H1 (cell line): ENCODE results near the gene LTA. TPM values are rescaled to one million over a fixed set of nuclear protein-coding genes. Genes with fewer than 3 reads are reported as not detected.

Experiments
- CTCF ChIA-PET: fragments of 300-600 bp; sonication (Branson Sonifier 250); formaldehyde crosslinking; loops from one replicate; lab custom pipeline; 2021; ENCODE audit not compliant: partially characterized antibody; lab: Charles Lee
- POLR2A ChIA-PET: fragments of 300-600 bp; sonication (Branson Sonifier 250); formaldehyde crosslinking; loops from one replicate; lab custom pipeline; 2021; ENCODE audit warnings: inconsistent platforms; ENCODE audit not compliant: partially characterized antibody; lab: Charles Lee
- DNase-seq, 2 experiments: peaks; one replicate each; pipeline versions ENCODE4 v3.0.0 to v3.0.0-alpha.2; 2010 to 2022; ENCODE audit warnings: low spot score in 2 of 2, low read depth in 1 of 2, mixed read lengths in 1 of 2
- FAIRE-seq: peaks from 2 replicates; lab custom pipeline; 2011; peaks lifted over from hg19 to GRCh38; lab: Jason Lieb, UNC
- H2AFZ ChIP-seq: 2 replicates; pipeline ENCODE4 v1.8.1; 2012; ENCODE audit warnings: low read length, inconsistent platforms
- H2AK5ac ChIP-seq: 2 replicates; pipeline ENCODE4 v1.6.1; 2013; ENCODE audit warnings: low read depth, low read length
- H2BK120ac ChIP-seq: replicated peaks from 2 replicates; pipeline ENCODE3; 2013; ENCODE audit warnings: low read depth, low read length, inconsistent platforms
- H2BK12ac ChIP-seq: 2 replicates; pipeline ENCODE4 v1.6.1; 2013; ENCODE audit warnings: low read depth, low read length
- H2BK15ac ChIP-seq: 2 replicates; pipeline ENCODE4 v1.6.1; 2013; ENCODE audit warnings: low read length
- H2BK20ac ChIP-seq: 2 replicates; pipeline ENCODE4 v1.6.1; 2013; ENCODE audit warnings: low read length
- H2BK5ac ChIP-seq: 2 replicates; pipeline ENCODE4 v1.6.1; 2013; ENCODE audit warnings: low read depth, low read length
- H3K14ac ChIP-seq: 2 replicates; pipeline ENCODE4 v1.6.1; 2013; ENCODE audit warnings: inconsistent platforms; ENCODE audit not compliant: insufficient read length
- H3K18ac ChIP-seq: 2 replicates; pipeline ENCODE4 v1.6.1; 2013; ENCODE audit warnings: low read length; ENCODE audit errors: extremely low read depth
- H3K23ac ChIP-seq: 2 replicates; pipeline ENCODE4 v1.6.1; 2013; ENCODE audit warnings: inconsistent platforms; ENCODE audit not compliant: insufficient read length
- H3K23me2 ChIP-seq: 2 replicates; pipeline ENCODE4 v1.6.1; 2013; ENCODE audit warnings: low read depth, low read length
- H3K27ac ChIP-seq: 2 replicates; pipeline ENCODE4 v1.6.1; 2011; ENCODE audit warnings: low read depth, low read length, inconsistent platforms
- H3K27me3 ChIP-seq, 4 experiments: replicated peaks in 1 of 4; 1 replicate in 1 of 4; 2 replicates in 3 of 4; pipeline versions ENCODE4 v1.6.1 to v1.8.1; 2011 to 2013; ENCODE audit warnings: low read length in 3 of 4, mild to moderate bottlenecking in 3 of 4, inconsistent platforms in 2 of 4, mixed read lengths in 2 of 4, moderate library complexity in 1 of 4; ENCODE audit not compliant: control insufficient read depth in 3 of 4, insufficient read depth in 3 of 4; ENCODE audit errors: extremely low read depth in 1 of 4
- H3K36me3 ChIP-seq, 4 experiments: 2 replicates each; pipeline versions ENCODE4 v1.6.1 to v1.8.1; 2011 to 2013; ENCODE audit warnings: mild to moderate bottlenecking in 4 of 4, low read length in 3 of 4, moderate library complexity in 2 of 4, control low read depth in 1 of 4, inconsistent platforms in 1 of 4; ENCODE audit not compliant: insufficient read depth in 4 of 4, control insufficient read depth in 2 of 4
- H3K4ac ChIP-seq: replicated peaks from 2 replicates; pipeline ENCODE3; 2013; ENCODE audit warnings: low read length, low read depth, mixed read lengths, inconsistent platforms; ENCODE audit not compliant: insufficient read length
- H3K4me1 ChIP-seq, 4 experiments: replicated peaks in 1 of 4; 1 replicate in 1 of 4; 2 replicates in 3 of 4; pipeline versions ENCODE4 v1.6.1 to v1.8.1; 2011 to 2013; ENCODE audit warnings: low read length in 3 of 4, inconsistent platforms in 2 of 4, mixed read lengths in 1 of 4; ENCODE audit not compliant: insufficient read depth in 4 of 4, control insufficient read depth in 3 of 4
- H3K4me2 ChIP-seq, 2 experiments: 2 replicates each; pipeline versions ENCODE4 v1.6.1 to v1.8.1; 2011 to 2013; ENCODE audit warnings: low read depth in 2 of 2, low read length in 2 of 2, control low read depth in 1 of 2, inconsistent platforms in 1 of 2, mild to moderate bottlenecking in 1 of 2; ENCODE audit not compliant: insufficient read depth in 1 of 2
- H3K4me3 ChIP-seq, 4 experiments: fragments of 200-600, 300-600 bp in 1 of 4; sonication (generic), shearing (Covaris generic), sonication (Bioruptor Twin) in 1 of 4; 2 replicates each; pipeline versions ENCODE4 v1.5.1 to v1.8.1; 2011 to 2016; ENCODE audit warnings: low read length in 4 of 4, low read depth in 3 of 4, control low read depth in 2 of 4, inconsistent platforms in 2 of 4, mild to moderate bottlenecking in 2 of 4, mixed read lengths in 1 of 4, moderate library complexity in 1 of 4; ENCODE audit not compliant: insufficient read depth in 2 of 4; ENCODE audit errors: extremely low read depth in 1 of 4
- H3K56ac ChIP-seq: replicated peaks from 2 replicates; pipeline ENCODE3; 2013; ENCODE audit warnings: low read depth, mild to moderate bottlenecking, mixed read lengths, low read length, inconsistent platforms; ENCODE audit not compliant: insufficient read length
- H3K79me1 ChIP-seq: 2 replicates; pipeline ENCODE4 v1.6.1; 2013; ENCODE audit warnings: low read depth, low read length, control low read depth
- H3K79me2 ChIP-seq, 2 experiments: 2 replicates each; pipeline versions ENCODE4 v1.6.1 to v1.8.1; 2012 to 2013; ENCODE audit warnings: low read length in 2 of 2, mild to moderate bottlenecking in 2 of 2, inconsistent platforms in 1 of 2; ENCODE audit not compliant: insufficient read depth in 2 of 2, control insufficient read depth in 1 of 2
- H3K9ac ChIP-seq, 4 experiments: replicated peaks in 1 of 4; 1 replicate in 1 of 4; 2 replicates in 3 of 4; pipeline versions ENCODE4 v1.6.1 to v1.8.1; 2011 to 2013; ENCODE audit warnings: low read depth in 3 of 4, low read length in 3 of 4, control low read depth in 2 of 4, mild to moderate bottlenecking in 2 of 4, moderate library complexity in 2 of 4, inconsistent platforms in 1 of 4; ENCODE audit errors: extremely low read depth in 1 of 4
- H3K9me3 ChIP-seq, 2 experiments: 2 replicates each; pipeline versions ENCODE4 v1.6.1 to v1.8.1; 2012 to 2013; ENCODE audit warnings: mild to moderate bottlenecking in 2 of 2, moderate library complexity in 2 of 2, control low read depth in 1 of 2, inconsistent platforms in 1 of 2, low read depth in 1 of 2, low read length in 1 of 2, mixed read lengths in 1 of 2; ENCODE audit not compliant: insufficient read depth in 2 of 2
- H4K20me1 ChIP-seq, 2 experiments: replicated peaks in 1 of 2; 2 replicates each; pipeline versions ENCODE3 to v1.8.1; 2011 to 2013; ENCODE audit warnings: inconsistent platforms in 2 of 2, low read length in 2 of 2, mild to moderate bottlenecking in 1 of 2; ENCODE audit not compliant: insufficient read depth in 2 of 2, control insufficient read depth in 1 of 2
- H4K5ac ChIP-seq: 2 replicates; pipeline ENCODE4 v1.6.1; 2013; ENCODE audit warnings: low read length, low read depth, mixed read lengths, inconsistent platforms; ENCODE audit not compliant: insufficient read length
- H4K8ac ChIP-seq: 2 replicates; pipeline ENCODE4 v1.8.0; 2013; ENCODE audit warnings: mild to moderate bottlenecking, moderate library complexity, low read length, inconsistent platforms; ENCODE audit not compliant: insufficient read depth; ENCODE audit errors: extremely low read depth
- H4K91ac ChIP-seq: replicated peaks from 2 replicates; pipeline ENCODE3; 2013; ENCODE audit warnings: low read length, mixed read lengths, inconsistent platforms; ENCODE audit not compliant: insufficient read length
- ATF2 ChIP-seq: IDR thresholded peaks from 2 replicates; pipeline ENCODE4 v1.6.1; 2012; ENCODE audit warnings: low read length, inconsistent platforms
- EGR1 ChIP-seq: IDR thresholded peaks from 2 replicates; pipeline ENCODE4 v1.6.1; 2011; ENCODE audit warnings: low read depth, low read length, borderline replicate concordance
- RBBP5 ChIP-seq: IDR thresholded peaks from 2 replicates; pipeline ENCODE4 v1.7.1; 2012; ENCODE audit warnings: low read depth, mild to moderate bottlenecking, inconsistent platforms, low read length, moderate library complexity, borderline replicate concordance
- SIX5 ChIP-seq: IDR thresholded peaks from 2 replicates; pipeline ENCODE4 v1.6.1; 2011; ENCODE audit warnings: mild to moderate bottlenecking, low read depth, low read length
- WGBS, 2 experiments: shearing (Covaris generic) in 1 of 2; methylation state at CpG; one replicate each; pipeline versions ENCODE4 v1.1.6 to v1.1.7; 2013 to 2015; ENCODE audit warnings: low lambda C conversion rate in 2 of 2, mixed read lengths in 2 of 2, inconsistent platforms in 1 of 2, low coverage in 1 of 2, missing lambda C conversion rate in 1 of 2; ENCODE audit not compliant: insufficient replicate concordance in 2 of 2, insufficient coverage in 1 of 2, insufficient read length in 1 of 2; ENCODE audit errors: extremely low coverage in 1 of 2, missing lambda C conversion rate in 1 of 2; 5-methylcytosine and 5-hydroxymethylcytosine counted together
- polyA plus RNA-seq, 7 experiments: library from polyadenylated mRNA; depleted of rRNA in 3 of 7; stranded (reverse) in 5 of 7; unstranded in 2 of 7; fragments of >200 nt in 5 of 7; fragments of 200-250 nt in 2 of 7; gene quantifications; 1 replicate in 5 of 7; 2 replicates in 1 of 7; 4 replicates in 1 of 7; pipeline versions ENCODE4 v1.2.1 to v1.2.3, GENCODE V29; 2011 to 2013; ENCODE audit warnings: missing spikeins in 2 of 7, mixed read lengths in 2 of 7
- total RNA-seq: library from RNA; stranded (reverse); fragmentation: NEBNext Ultra II Directional; extraction: Animal tissue kit (Norgen Biotek cat#: 25700); gene quantifications from 2 replicates; pipeline ENCODE4 v1.2.1, GENCODE V29; 2021

Gene LTA
- total and polyA plus RNA-seq, 2 of the 8 experiments (the other 6 are each of a cell fraction or from before 2014, with no cell fraction given), result not detected

- ChIA-PET CTCF (interaction anchor here (1.1 to 24.7 kb wide), 4 partner anchors 36 to 67 kb away, joined by 3 to 613 read pairs (median 4); partner anchors contain the start of genes LST1 and NCR3), POLR2A (interaction anchor here (0.9 to 18.4 kb wide), 12 partner anchors 8 to 121 kb away, joined by 3 to 428 read pairs (median 44); partner anchors contain the start of genes AIF1, BAG6, C6orf47 and CSNK2B)
- H3K4ac ChIP-seq, result no peak overlapping the region
- peaks cover 4 to 18% (median 10%) of the 10 kb centered on the region in 4 experiments; a peak in 6 of 7 replicates for H3K4me1 ChIP-seq
- no peak overlapping the region for H3K18ac ChIP-seq
- H2BK120ac ChIP-seq, result no peak overlapping the region
- H2BK5ac ChIP-seq, result no peak overlapping the region
- peaks cover 10 to 19% (median 18%) of the 10 kb centered on the region in 4 experiments for H3K36me3 ChIP-seq
- H3K23me2 ChIP-seq, result peaks cover 7% of the 10 kb centered on the region
- H3K56ac ChIP-seq, result no peak overlapping the region
- H2BK20ac ChIP-seq, result no peak overlapping the region
- no peak for DNase-seq
- H2AFZ ChIP-seq, result no peak overlapping the region
- H3K4me2 ChIP-seq, result no peak overlapping the region; a peak in 1 of 4 replicates
- H3K27ac ChIP-seq, result no peak overlapping the region
- H4K8ac ChIP-seq, result no peak overlapping the region
- no peak overlapping the region for H2BK12ac ChIP-seq
- 96% methylated on average over 6 of the region's 6 CpGs; no CpG with 5 or more reads in 1 of the 2 experiments for WGBS, 2 experiments
- H4K20me1 ChIP-seq, result peaks cover 16 to 20% of the 10 kb centered on the region in 2 experiments
- H3K27me3 ChIP-seq, result no peaks in the 10 kb centered on the region
- H3K14ac ChIP-seq, result no peak overlapping the region
- H3K4me3 ChIP-seq, result no peak overlapping the region
- H3K9ac ChIP-seq, result no peak overlapping the region
- no peak for TF ChIP-seq RBBP5
- no peak for TF ChIP-seq SIX5
- TF ChIP-seq ATF2, result no peak
- TF ChIP-seq EGR1, result no peak
- TF ChIP-seq, all 59 proteins: peak for 0
- peaks cover 29 to 43% of the 10 kb centered on the region in 2 experiments for H3K79me2 ChIP-seq
- H4K91ac ChIP-seq, result no peak overlapping the region
- FAIRE-seq, result no peak
- no peak overlapping the region for H2AK5ac ChIP-seq
- no peak overlapping the region for H3K23ac ChIP-seq
- H3K79me1 ChIP-seq, result no peaks in the 10 kb centered on the region; the same call in 1 of the 2 replicates
- H3K9me3 ChIP-seq, result no peaks in the 10 kb centered on the region
- no peak overlapping the region for H2BK15ac ChIP-seq
- H4K5ac ChIP-seq, result no peak overlapping the region
Measured at GRCh38 chr6:31543639-31544038, 28.4 kb upstream of the LTA start.
